Fibroblast of skin of right biceps (primary cell): ENCODE data around the gene RGS21.

ENCODE experiments used
- DNase-seq: peaks from one replicate; pipeline ENCODE4 v3.0.0-alpha.2; 2013

RGS21 gene

GRCh38 chr1:192382758-192383157 lies 66.0 kb downstream of the RGS21 start:
- DNase-seq = no peak

- no peak for DNase-seq
Measured at GRCh38 chr1:192386051-192386650, 69.4 kb downstream of the RGS21 start.

GRCh38 chr1:192395211-192395610 lies 78.4 kb downstream of the RGS21 start:
- DNase-seq = no peak

- DNase-seq = peak; percentile 34
Measured at GRCh38 chr1:192395895-192396294, 79.1 kb downstream of the RGS21 start.

- DNase-seq = no peak
Measured at GRCh38 chr1:192399161-192399560, 82.4 kb downstream of the RGS21 start.

- DNase-seq = peak; percentile 77
Measured at GRCh38 chr1:192401825-192402224, 85.0 kb downstream of the RGS21 start.

- DNase-seq = no peak
Measured at GRCh38 chr1:192402571-192402970, 85.8 kb downstream of the RGS21 start.

GRCh38 chr1:192407206-192407605 lies 90.4 kb downstream of the RGS21 start:
- DNase-seq = no peak
